Astrocyte of the cerebellum (primary cell): ENCODE results near the gene TIAM1.

Source experiments
- DNase-seq: peaks from one replicate; pipeline ENCODE4 v3.0.0-alpha.2; 2011; ENCODE audit warnings: low read depth
- H3K4me3 ChIP-seq: 2 replicates; pipeline ENCODE4 v1.5.1; 2011; ENCODE audit warnings: mild to moderate bottlenecking, low read depth, low read length, moderate library complexity
- in situ Hi-C: cut with HindIII; loops from 2 replicates; pipeline ENCODE4 v1.10.0; 2017; ENCODE audit warnings: low sequenced_read_pairs
- TF ChIP-seq, protein P1 (sequence below): IDR thresholded peaks from 2 replicates; pipeline ENCODE4 v1.5.1; 2012; ENCODE audit warnings: low read length, low read depth, moderate library complexity, mild to moderate bottlenecking; ENCODE audit errors: missing control alignments

The TIAM1 gene

DNA sequence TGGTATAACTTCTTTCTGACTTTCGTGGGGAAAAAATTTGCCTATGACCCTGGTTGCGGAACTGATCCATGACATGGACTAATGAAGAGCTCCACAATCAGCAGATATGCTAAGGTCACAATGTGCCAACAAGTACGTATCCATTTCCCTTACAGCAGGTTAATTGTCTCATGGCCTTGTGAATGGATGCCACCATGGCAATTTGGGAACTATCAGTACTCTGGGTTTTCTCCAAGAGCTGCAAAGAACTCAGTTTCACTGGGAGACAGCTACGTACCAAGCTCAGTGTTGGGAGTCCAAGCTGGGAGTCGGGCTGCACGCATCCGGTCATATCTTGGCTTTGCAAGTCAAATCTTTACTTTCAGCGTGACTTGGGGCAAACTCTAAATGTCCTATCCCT is 64.8 kb downstream of the TIAM1 start:
- TF ChIP-seq, protein P1, sequence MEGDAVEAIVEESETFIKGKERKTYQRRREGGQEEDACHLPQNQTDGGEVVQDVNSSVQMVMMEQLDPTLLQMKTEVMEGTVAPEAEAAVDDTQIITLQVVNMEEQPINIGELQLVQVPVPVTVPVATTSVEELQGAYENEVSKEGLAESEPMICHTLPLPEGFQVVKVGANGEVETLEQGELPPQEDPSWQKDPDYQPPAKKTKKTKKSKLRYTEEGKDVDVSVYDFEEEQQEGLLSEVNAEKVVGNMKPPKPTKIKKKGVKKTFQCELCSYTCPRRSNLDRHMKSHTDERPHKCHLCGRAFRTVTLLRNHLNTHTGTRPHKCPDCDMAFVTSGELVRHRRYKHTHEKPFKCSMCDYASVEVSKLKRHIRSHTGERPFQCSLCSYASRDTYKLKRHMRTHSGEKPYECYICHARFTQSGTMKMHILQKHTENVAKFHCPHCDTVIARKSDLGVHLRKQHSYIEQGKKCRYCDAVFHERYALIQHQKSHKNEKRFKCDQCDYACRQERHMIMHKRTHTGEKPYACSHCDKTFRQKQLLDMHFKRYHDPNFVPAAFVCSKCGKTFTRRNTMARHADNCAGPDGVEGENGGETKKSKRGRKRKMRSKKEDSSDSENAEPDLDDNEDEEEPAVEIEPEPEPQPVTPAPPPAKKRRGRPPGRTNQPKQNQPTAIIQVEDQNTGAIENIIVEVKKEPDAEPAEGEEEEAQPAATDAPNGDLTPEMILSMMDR, result no peak
- DNase-seq, result no peak
- in situ Hi-C loops, result no loop called here
- H3K4me3 ChIP-seq, result no peak overlapping the region

DNA sequence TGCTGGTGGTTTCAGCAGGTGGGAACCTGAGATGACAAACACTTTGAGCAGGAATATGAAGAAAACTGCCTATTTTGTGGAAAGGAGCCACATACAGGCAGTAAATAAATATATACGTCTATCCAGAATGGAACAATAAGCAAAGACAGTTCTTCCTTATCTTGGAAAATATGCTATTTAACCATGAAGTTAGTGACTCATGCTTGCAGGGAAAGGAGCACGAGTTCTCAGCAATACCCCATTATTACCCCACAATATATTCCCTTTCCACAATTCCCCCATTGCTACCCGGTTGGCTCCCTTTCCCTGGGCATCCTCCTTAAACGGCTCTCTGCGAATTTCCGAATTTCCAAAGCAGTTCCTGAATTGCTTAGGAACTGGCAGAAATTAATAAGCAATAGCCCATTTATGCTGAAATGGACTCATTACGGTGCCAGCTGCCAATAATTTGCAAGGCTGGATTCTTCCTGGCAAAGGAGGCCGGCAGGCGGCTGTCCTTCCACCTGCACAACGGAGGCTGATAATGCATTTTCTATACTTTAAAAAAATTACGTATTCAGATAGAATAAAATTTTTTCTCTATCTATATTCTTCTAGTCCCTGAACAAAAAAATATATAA is 65.4 kb downstream of the TIAM1 start:
- no peak overlapping the region for H3K4me3 ChIP-seq
- in situ Hi-C loops, result no loop called here
- DNase-seq, result no peak
- TF ChIP-seq, protein P1, result no peak

- DNase-seq, result no peak
- in situ Hi-C loops, result no loop called here
- H3K4me3 ChIP-seq, result no peak overlapping the region
- TF ChIP-seq, protein P1, result no peak
These were observed 67.4 kb downstream of the TIAM1 start for GRCh38 chr21:31276663-31277062.

DNA sequence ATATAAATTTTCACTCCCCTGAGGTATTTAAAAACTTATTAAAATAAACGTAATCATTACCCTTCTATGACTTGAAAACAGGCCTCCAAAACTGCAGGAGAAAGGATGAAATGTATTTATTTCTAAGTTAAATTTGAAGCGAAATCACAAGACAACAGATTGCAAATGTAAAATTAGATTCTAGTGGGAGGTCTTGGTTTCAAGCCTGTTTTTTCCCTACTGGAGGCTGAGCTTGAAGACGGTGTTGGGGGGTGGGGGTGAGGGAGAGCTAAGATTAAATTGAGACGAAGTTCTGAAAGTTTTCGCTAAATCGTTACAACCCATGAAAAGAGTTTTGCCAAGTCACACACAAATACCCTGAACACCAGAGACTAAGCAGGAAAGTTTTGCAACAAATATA is 68.2 kb downstream of the TIAM1 start:
- no peak overlapping the region for H3K4me3 ChIP-seq
- TF ChIP-seq, protein P1, result no peak
- DNase-seq, result no peak
- in situ Hi-C loops, result no loop called here

DNA sequence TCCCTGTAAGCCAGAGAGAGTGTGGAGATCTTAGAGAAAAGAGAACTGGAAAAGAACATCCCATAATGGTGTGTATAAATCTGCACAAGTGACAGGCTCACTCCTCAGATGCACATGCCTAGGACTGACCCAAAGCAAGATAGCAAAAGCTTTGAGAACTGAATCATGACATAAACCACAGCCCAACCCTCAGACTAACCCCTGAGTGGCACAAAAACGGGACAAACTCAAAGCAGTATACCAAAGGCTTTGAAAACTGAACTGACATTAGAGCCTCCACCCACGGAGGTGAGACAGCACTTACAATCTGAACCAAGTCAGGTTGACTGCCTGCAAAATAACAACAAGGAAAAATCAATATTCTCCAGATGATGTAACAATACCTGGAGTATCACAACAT is 70.8 kb downstream of the TIAM1 start:
- TF ChIP-seq, protein P1, result no peak
- in situ Hi-C loops, result loop anchor here (5.0 kb wide), 1 partner anchor 51 kb away; no protein-coding TSS in a partner anchor
- DNase-seq, result no peak

DNA sequence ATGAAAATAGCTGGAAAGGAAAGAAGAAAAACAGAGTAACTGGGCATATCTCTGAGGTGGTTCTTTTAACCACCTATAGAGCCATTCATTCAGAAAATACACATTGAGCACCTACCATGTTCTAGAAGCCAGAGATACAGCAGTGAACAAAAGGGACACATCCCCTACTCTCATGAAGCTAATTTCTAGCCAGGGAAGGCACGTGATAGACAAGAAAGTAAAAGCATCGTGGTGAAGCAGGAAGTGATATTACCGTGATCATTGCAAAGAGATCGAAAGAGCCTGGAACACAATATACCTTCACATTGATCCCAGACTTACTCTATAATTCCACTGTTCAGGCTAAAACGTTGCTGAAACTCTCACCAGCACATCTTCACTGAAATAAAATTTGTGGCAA is 76.0 kb downstream of the TIAM1 start:
- H3K4me3 ChIP-seq, result no peak overlapping the region
- in situ Hi-C loops, result no loop called here
- DNase-seq, result no peak

More for the DNA sequence above, 70.8 kb downstream of the TIAM1 start:
- no peak overlapping the region for H3K4me3 ChIP-seq

More for the DNA sequence above, 76.0 kb downstream of the TIAM1 start:
- TF ChIP-seq, protein P1, result no peak
